Measurements from ENCODE around the gene RERE.

RERE gene

DNA sequence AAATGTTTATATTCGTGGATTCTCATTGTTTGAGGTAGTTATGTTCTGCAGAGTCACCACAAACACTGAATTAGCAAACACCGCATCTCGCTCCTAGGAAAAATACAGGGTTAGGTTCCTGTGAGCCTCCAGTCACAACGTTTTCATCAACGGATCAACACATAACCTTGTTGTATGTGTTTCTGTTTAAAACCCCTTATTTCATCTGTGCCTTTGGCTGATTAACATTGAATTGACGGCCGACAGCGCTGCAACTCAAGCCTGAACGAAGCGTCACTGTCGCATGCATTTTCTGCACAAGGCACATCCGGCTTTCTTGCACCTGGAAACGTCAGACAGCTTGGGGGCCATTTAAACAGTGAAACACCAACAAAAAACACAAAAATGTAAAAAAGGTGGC is 491.2 kb downstream of the RERE start:
- no peak for DNase-seq (ENCODE audit: low read depth)
- no peak overlapping the region for H3K4me3 ChIP-seq (ENCODE audit: low read depth, low read length)
- TF ChIP-seq CTCF (IDR thresholded peaks at IDR 0.05; ENCODE audit: control insufficient read depth, extremely low read depth, insufficient read depth): no peak

GRCh38 chr1:8325771-8326170 is 491.7 kb downstream of the RERE start:
- DNase-seq (ENCODE audit: low read depth): no peak
- no peak for TF ChIP-seq CTCF (IDR thresholded peaks at IDR 0.05; ENCODE audit: control insufficient read depth, extremely low read depth, insufficient read depth)
- H3K4me3 ChIP-seq (ENCODE audit: low read depth, low read length): no peak overlapping the region

GRCh38 chr1:8324176-8324810 is 493.1 kb downstream of the RERE start:
- no peak overlapping the region for H3K4me3 ChIP-seq (ENCODE audit: low read depth, low read length)
- TF ChIP-seq CTCF (IDR thresholded peaks at IDR 0.05; ENCODE audit: control insufficient read depth, extremely low read depth, insufficient read depth): no peak
- no peak for DNase-seq (ENCODE audit: low read depth)

DNA sequence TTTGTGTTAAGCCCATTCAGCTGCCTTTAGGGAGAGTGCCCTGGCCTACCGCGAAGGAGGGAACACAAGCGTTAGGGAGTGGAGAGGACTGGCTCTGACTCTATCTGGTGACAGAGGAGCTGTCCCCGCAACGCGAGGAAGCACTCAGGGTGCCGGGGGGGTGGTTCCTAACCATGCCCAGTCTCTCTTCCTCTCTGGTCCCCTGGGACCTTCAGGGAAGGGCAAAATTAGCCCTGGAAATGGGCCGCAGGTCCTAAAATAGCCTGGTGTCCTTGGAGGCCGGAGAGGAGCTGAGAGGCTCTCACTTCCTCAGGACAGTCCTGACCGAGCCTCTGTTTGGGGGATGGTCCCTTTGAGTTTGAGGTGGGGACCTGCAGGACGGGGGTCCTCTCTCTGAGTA is 493.7 kb downstream of the RERE start:
- H3K4me3 ChIP-seq (ENCODE audit: low read depth, low read length): no peak overlapping the region

GRCh38 chr1:8321612-8322011 is 495.8 kb downstream of the RERE start:
- no peak overlapping the region for H3K4me3 ChIP-seq (ENCODE audit: low read depth, low read length)
- DNase-seq (ENCODE audit: low read depth): no peak
- no peak for TF ChIP-seq CTCF (IDR thresholded peaks at IDR 0.05; ENCODE audit: control insufficient read depth, extremely low read depth, insufficient read depth)

More for the DNA sequence above, 493.7 kb downstream of the RERE start:
- DNase-seq (ENCODE audit: low read depth): no peak
- no peak for TF ChIP-seq CTCF (IDR thresholded peaks at IDR 0.05; ENCODE audit: control insufficient read depth, extremely low read depth, insufficient read depth)

- no peak for TF ChIP-seq CTCF (IDR thresholded peaks at IDR 0.05; ENCODE audit: control insufficient read depth, extremely low read depth, insufficient read depth)
- peak overlapping the region; percentile 42 for H3K4me3 ChIP-seq (ENCODE audit: low read depth, low read length)
- no peak for DNase-seq (ENCODE audit: low read depth)
These were observed 499.0 kb downstream of the RERE start for GRCh38 chr1:8318436-8318835.
